PC-3 (cell line): Measurements from ENCODE around the gene PTGER2. TPM values are rescaled to one million over a fixed set of nuclear protein-coding genes. Genes with fewer than 3 reads are reported as not detected.

Experiments used
- ATAC-seq: fragments of 200-7000 bp; cut with Tn5 transposase; 2 replicates; pipeline ENCODE4 v1.9.1; 2020; ENCODE audit warnings: mild to moderate bottlenecking, moderate library complexity
- Bru-seq: library from RNA; stranded (reverse); fragments of 400-500 nt; gene quantifications from one replicate; lab custom pipeline; 2021; lab: Mats Ljungman, UMichigan
- BruChase-seq, 2 experiments: library from RNA; stranded (reverse); fragments of 400-500 nt; gene quantifications; one replicate each; lab custom pipeline; 2021; lab: Mats Ljungman, UMichigan
- BruUV-seq: library from RNA; stranded (reverse); fragments of 400-500 nt; replicated peaks from 2 replicates; lab custom pipeline; 2021; lab: Mats Ljungman, UMichigan
- CTCF ChIA-PET: fragments of 300-600 bp; sonication (Branson Sonifier 250); formaldehyde crosslinking; loops from one replicate; lab custom pipeline; 2022; ENCODE audit warnings: antibody characterized with exemption; lab: Charles Lee
- POLR2A ChIA-PET: fragments of 300-600 bp; sonication (Branson Sonifier 250); formaldehyde crosslinking; loops from one replicate; lab custom pipeline; 2022; ENCODE audit warnings: antibody characterized with exemption; ENCODE audit not compliant: unreplicated experiment; lab: Charles Lee
- DNase-seq: peaks from one replicate; pipeline ENCODE4 v3.0.0-alpha.2; 2015
- H2AFZ ChIP-seq: fragments of 300-600 bp; sonication (generic); 2 replicates; pipeline ENCODE4 v1.6.0; 2016; ENCODE audit warnings: antibody characterized with exemption, low read length
- H3F3A ChIP-seq: fragments of 300-600 bp; sonication (generic); one replicate; pipeline ENCODE4 v1.6.0; 2017; ENCODE audit warnings: antibody characterized with exemption, low read length, control low read depth, mild to moderate bottlenecking; ENCODE audit not compliant: unreplicated experiment
- H3K27ac ChIP-seq: fragments of 300-600 bp; sonication (generic); 2 replicates; pipeline ENCODE4 v1.5.1; 2016; ENCODE audit warnings: mild to moderate bottlenecking, low read length
- H3K27me3 ChIP-seq: fragments of 300-600 bp; sonication (generic); 2 replicates; pipeline ENCODE4 v1.6.1; 2016; ENCODE audit warnings: low read length, mixed read lengths
- H3K36me3 ChIP-seq: fragments of 300-600 bp; sonication (generic); 2 replicates; pipeline ENCODE4 v1.6.1; 2016; ENCODE audit warnings: low read depth, mixed run types, low read length, mixed read lengths
- H3K4me1 ChIP-seq: fragments of 300-600 bp; sonication (generic); 2 replicates; pipeline ENCODE4 v1.5.1; 2016; ENCODE audit warnings: low read length; ENCODE audit not compliant: insufficient read depth
- H3K4me2 ChIP-seq: fragments of 300-600 bp; sonication (generic); 2 replicates; pipeline ENCODE4 v1.6.0; 2016; ENCODE audit warnings: low read length
- H3K4me3 ChIP-seq: fragments of 300-600 bp; sonication (generic); 2 replicates; pipeline ENCODE4 v1.5.1; 2016; ENCODE audit warnings: mild to moderate bottlenecking, low read length, mixed read lengths
- H3K79me2 ChIP-seq: fragments of 300-600 bp; sonication (generic); 2 replicates; pipeline ENCODE4 v1.6.1; 2017; ENCODE audit warnings: low read length, mixed read lengths
- H3K9ac ChIP-seq: fragments of 300-600 bp; sonication (generic); 2 replicates; pipeline ENCODE4 v1.6.0; 2016; ENCODE audit warnings: mild to moderate bottlenecking, low read length
- H3K9me2 ChIP-seq: fragments of 300-600 bp; sonication (generic); replicated peaks from 2 replicates; pipeline ENCODE4 v1.6.1; 2016; ENCODE audit warnings: mixed run types, low read length, mixed read lengths
- H3K9me3 ChIP-seq: fragments of 300-600 bp; sonication (generic); 2 replicates; pipeline ENCODE4 v1.6.1; 2016; ENCODE audit warnings: low read length, mixed read lengths
- H4K20me1 ChIP-seq: fragments of 300-600 bp; sonication (generic); 2 replicates; pipeline ENCODE4 v1.6.1; 2016; ENCODE audit warnings: low read length, mixed read lengths
- CTCF ChIP-seq: fragments of 300-600 bp; sonication (generic); conservative IDR thresholded peaks from 2 replicates; pipeline ENCODE4 v1.5.1; 2017; ENCODE audit warnings: antibody characterized with exemption, low read depth, mild to moderate bottlenecking, low read length
- EZH2 ChIP-seq: fragments of 300-600 bp; sonication (generic); IDR thresholded peaks from one replicate; pipeline ENCODE4 v1.6.1; 2017; ENCODE audit warnings: antibody characterized with exemption, mild to moderate bottlenecking, low read length; ENCODE audit not compliant: unreplicated experiment
- EZH2phosphoT487 ChIP-seq: fragments of 300-600 bp; sonication (generic); IDR thresholded peaks from 2 replicates; pipeline ENCODE4 v1.6.1; 2018; ENCODE audit warnings: mild to moderate bottlenecking, antibody characterized with exemption, low read length, borderline replicate concordance
- intact Hi-C: fragments of 100-400 bp; cut with micrococcal nuclease; formaldehyde crosslinking; loops from 2 replicates; pipeline ENCODE4 v1.9.0; 2023
- long read RNA-seq: library from polyadenylated mRNA; unstranded; transcript quantifications from one replicate; pipeline ENCODE4 v2.0.0, GENCODE V29; 2021; ENCODE audit not compliant: unreplicated experiment
- total RNA-seq: library from RNA; depleted of rRNA; stranded (reverse); fragments of >200 nt; gene quantifications from 2 replicates; pipeline ENCODE4 v1.2.3, GENCODE V29; 2014; rRNA removed

The PTGER2 gene
- 4.6 and 4.7 TPM in 2 replicates for total RNA-seq
- Bru-seq, nascent RNA: percentile 46 among the genes with signal in this experiment
- BruChase-seq, experiment 1, labeled RNA remaining after a 6-hour chase: percentile 50 among the genes with signal in this experiment
- percentile 51 among the genes with signal in this experiment for BruChase-seq, experiment 2, labeled RNA remaining after a 2-hour chase
- long read RNA-seq, transcript PTGER2-201 (2 exons, 2,383 nt): major isoform, 28 of 36 reads
- long read RNA-seq, transcript PTGER2-202 (3 exons, 643 nt): minor isoform, 7 of 36 reads
- long read RNA-seq, partial matches to known transcripts: 0 of 36 reads
- long read RNA-seq, other reads (novel, unspliced or antisense): 1 of 36 reads

- CTCF ChIA-PET: no interaction called here
- no peaks in the 10 kb centered on the region for H3K27me3 ChIP-seq
These were observed at the start of gene PTGER2 for GRCh38 chr14:52313903-52314594. Gene PTGER2, plus strand, starts transcription at chr14:52314312. Its CDS starts 237 bp downstream, at chr14:52314549.

GRCh38 chr14:52265253-52265652 lies 48.9 kb upstream of the PTGER2 start:
- Histone ChIP-seq H2AFZ (no peak overlapping the region), H3K9ac (no peak overlapping the region), H3K36me3 (no peaks in the 10 kb centered on the region), H3K9me3 (no peaks in the 10 kb centered on the region), H3F3A (no peaks in the 10 kb centered on the region), H3K4me3 (no peak overlapping the region), H3K27me3 (peaks cover 25% of the 10 kb centered on the region), H3K4me1 (no peaks in the 10 kb centered on the region), H4K20me1 (no peaks in the 10 kb centered on the region), H3K9me2 (no peaks in the 10 kb centered on the region), H3K4me2 (no peak overlapping the region), H3K79me2 (no peaks in the 10 kb centered on the region), H3K27ac (no peak overlapping the region)
- no peak for ATAC-seq
- intact Hi-C loops: no loop called here
- ChIA-PET POLR2A (no interaction called here), CTCF (no interaction called here)
- TF ChIP-seq EZH2phosphoT487: no peak
- TF ChIP-seq CTCF: no peak
- TF ChIP-seq EZH2: no peak
- BruUV-seq: no TSS peak
- no peak for DNase-seq

More at GRCh38 chr14:52313903-52314594, at the start of gene PTGER2:
- H3K36me3 ChIP-seq: no peaks in the 10 kb centered on the region
- peak within 1 kb of the TSS; percentile 71 for H3K4me3 ChIP-seq
- H3K9ac ChIP-seq: peak within 1 kb of the TSS; percentile 57
- intact Hi-C loops: loop anchor here (1.0 kb wide), 1 partner anchor 41 kb away; no protein-coding TSS in a partner anchor
- TF ChIP-seq EZH2phosphoT487: no peak
- TF ChIP-seq CTCF: no peak
- TF ChIP-seq EZH2: no peak
- peak within 1 kb of the TSS; percentile 90 for H3K4me2 ChIP-seq
- peak within 1 kb of the TSS; percentile 90 for H2AFZ ChIP-seq
- H4K20me1 ChIP-seq: no peaks in the 10 kb centered on the region
- H3K9me3 ChIP-seq: no peaks in the 10 kb centered on the region
- no peaks in the 10 kb centered on the region for H3F3A ChIP-seq
- H3K4me1 ChIP-seq: peaks cover 10% of the 10 kb centered on the region
- H3K27ac ChIP-seq: no peak within 1 kb of the TSS
- DNase-seq: peak; percentile 91
- no peaks in the 10 kb centered on the region for H3K9me2 ChIP-seq
- POLR2A ChIA-PET: interaction anchor here (0.5 to 0.6 kb wide), 2 partner anchors 20 to 781 kb away, joined by 3 to 11 read pairs; no protein-coding TSS in a partner anchor
- ATAC-seq: peak; percentile 95
- no peaks in the 10 kb centered on the region for H3K79me2 ChIP-seq
- no TSS peak for BruUV-seq
